Myocyte (in vitro differentiated cells): ENCODE data around the gene TMEM59. TPM values are rescaled to one million over a fixed set of nuclear protein-coding genes. Genes with fewer than 3 reads are reported as not detected.
"Not testable (repeated sequence)": the region's sequence is repeated elsewhere in the genome, so short reads cannot be mapped to it uniquely, and the experiment has no call there.

Experiments used
- DNase-seq: peaks from one replicate; pipeline ENCODE4 v3.0.0-alpha.2; 2012; ENCODE audit warnings: low read depth
- total RNA-seq: library from RNA; depleted of rRNA; stranded (reverse); fragments of >200 nt; gene quantifications from 2 replicates; pipeline ENCODE4 v1.2.3, GENCODE V29; 2014

The TMEM59 gene
- total RNA-seq, 1 donor from 2014 or later = 246 TPM

GRCh38 chr1:54053745-54054437 is 887 bp upstream of the TMEM59 start:
- no peak for DNase-seq

DNA sequence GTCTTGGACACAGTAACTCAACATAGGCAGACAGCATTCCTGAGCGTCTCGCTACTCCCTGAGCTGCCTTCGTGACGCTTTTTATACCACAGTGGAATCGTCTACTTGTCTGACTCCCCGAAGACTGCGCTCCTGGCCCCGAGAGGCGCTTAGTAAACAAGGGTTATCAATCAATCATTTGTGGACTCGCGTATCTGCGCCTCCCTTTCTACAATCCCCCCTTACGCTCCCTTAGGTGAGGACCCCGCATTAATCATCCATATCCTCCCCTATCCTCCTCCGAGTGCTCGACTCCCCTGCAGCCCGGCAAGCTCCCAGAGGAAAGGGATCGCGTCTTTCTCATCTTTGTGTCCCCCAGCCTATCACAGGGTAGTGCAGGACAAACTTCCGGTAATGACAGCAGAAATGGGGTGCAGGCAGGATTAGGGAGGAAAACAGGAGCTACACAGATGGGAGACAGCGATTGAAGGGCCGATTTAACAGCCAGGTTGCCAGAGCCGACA is 522 bp downstream of the TMEM59 start:
- DNase-seq = peak; percentile 48

- no peak for DNase-seq
Observed at GRCh38 chr1:54051933-54052430, 1.0 kb downstream of the TMEM59 start.

DNA sequence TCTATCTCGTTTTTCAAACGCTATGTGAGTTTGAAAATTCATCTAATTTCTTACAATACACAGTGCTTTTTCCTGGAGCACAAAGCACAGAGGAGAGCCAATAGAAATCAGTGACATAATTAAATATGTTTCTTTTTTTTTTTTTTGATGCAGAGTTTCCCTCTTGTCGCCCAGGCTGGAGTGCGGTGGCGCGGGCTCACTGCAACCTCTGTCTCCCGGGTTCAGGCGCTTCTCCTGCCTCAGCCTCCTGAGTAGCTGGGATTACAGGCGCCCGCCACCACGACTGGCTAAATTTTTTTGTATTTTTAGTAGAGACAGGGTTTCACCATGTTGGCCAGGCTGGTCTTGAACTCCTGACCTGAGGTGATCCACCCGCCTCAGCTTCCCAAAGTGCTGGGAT is 2.6 kb downstream of the TMEM59 start:
- not testable (repeated sequence) for DNase-seq

GRCh38 chr1:54047384-54048305 is 5.4 kb downstream of the TMEM59 start:
- no peak for DNase-seq

DNA sequence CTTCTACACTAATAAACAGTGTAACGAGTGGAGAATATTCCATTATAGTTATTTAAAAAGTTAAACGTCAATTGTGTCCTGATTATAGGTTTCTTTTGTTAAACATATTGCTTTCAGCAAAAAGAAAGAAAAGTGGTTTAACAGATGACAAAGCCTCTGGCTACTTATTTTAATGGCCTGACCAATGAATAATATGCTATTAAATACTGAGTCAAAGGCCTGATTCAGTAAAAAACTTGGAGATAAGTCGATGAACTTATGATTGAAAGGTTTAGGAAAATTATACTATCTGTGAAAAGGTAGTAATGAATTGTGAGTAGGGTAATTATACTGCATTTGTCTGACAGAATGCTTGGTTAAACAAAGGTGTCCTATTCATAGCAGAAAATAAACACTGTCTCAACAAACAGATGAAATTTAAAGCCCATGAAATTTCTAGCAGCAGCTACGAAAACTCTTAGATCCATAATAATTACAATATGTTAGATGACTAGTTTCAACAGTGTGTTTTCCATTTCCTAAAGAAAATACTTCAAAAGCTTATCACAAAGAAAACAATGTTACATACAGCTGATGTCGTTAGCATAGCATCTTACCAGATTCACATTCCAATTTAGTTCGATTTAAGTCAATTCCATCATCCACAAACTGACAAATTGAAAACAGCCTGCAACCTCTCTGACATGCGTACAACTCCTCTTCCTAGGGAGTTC is 6.2 kb downstream of the TMEM59 start:
- DNase-seq = no peak

DNA sequence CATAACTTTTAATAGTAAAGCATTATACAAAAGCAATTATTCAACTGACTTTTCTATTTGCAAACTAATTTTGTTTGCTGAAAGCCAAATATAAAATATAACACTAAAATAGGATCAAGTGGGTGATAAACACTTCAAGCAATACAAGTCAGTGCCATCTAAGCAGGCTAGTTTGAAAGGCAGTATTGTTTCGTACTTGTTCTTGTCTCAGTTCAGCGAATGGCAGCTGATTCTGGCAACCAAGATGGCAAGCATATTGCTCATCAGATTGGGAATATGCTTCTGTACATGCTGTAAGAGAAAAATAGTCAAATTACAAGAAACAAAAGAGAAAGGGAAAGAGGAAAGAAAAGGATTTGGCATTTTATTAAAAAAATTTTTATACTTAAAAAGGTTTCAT is 7.5 kb downstream of the TMEM59 start:
- no peak for DNase-seq

GRCh38 chr1:54041806-54042205 is 11.2 kb downstream of the TMEM59 start:
- DNase-seq = no peak

- peak; percentile 5 for DNase-seq
Observed at GRCh38 chr1:54037476-54037875, 15.5 kb downstream of the TMEM59 start.

GRCh38 chr1:54028306-54029251 is 24.4 kb downstream of the TMEM59 start:
- DNase-seq = no peak

- no peak for DNase-seq
Observed at GRCh38 chr1:54027848-54028247, 25.2 kb downstream of the TMEM59 start.

DNA sequence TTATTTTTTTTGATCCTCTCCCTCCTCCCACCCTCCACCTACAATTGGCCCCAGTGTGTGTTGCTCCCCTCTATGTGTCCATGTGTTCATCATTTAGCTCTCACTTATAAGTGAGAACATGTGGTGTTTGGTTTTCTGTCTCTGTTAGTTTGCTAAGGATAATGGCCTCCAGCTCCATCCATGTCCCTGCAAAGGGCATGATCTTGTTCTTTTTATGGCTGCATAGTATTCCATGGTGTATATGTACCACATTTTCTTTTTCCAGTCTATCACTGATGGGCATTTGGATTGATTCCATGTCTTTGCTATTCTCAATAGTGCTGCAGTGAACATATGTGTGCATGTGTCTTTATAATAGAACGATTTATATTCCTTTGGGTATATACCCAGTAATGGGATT is 28.2 kb downstream of the TMEM59 start:
- not testable (repeated sequence) for DNase-seq

DNA sequence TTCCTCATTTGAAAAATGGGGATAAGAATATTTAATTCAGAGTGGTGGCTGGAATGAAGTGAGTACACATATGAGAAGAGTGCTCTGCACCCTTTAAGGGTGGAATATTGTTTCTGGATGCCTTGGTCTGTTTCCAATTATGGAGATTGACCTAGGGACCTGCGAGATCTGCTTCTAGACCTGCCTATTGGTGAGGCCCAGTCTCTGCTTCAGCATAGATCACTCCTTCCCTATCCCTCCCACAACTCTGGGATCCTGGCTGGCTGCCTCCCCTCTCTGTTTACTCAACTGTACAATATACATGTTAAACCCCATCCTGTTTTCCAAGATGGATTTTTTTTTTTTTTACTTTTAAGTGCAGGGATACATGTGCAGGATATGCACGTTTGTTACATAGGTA is 28.6 kb downstream of the TMEM59 start:
- DNase-seq = no peak

- not testable (repeated sequence) for DNase-seq
Observed at GRCh38 chr1:54019562-54020176, 33.3 kb downstream of the TMEM59 start.

- DNase-seq = no peak
Observed at GRCh38 chr1:54018635-54019034, 34.4 kb downstream of the TMEM59 start.

DNA sequence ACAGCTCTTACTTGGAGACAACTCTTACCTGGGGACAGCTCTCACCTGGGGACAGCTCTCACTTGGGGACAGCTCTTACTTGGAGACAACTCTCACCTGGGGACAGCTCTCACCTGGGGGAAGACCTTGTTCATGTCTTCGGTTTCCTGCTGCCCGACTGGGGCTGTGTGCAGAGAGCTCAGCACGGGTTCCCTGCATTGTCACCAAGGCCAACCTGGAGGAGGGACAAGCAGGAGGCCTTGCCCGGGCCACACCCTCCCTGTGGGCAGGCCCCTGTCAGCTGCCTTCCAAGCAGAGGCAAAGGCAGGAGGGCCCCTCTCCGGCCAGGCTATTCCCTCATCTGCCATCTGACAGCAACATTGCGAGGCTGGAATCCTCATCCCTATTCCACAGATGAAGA is 35.0 kb downstream of the TMEM59 start, which contains the start of gene LDLRAD1:
Gene LDLRAD1, minus strand, starts transcription at position 208 of the 400 bp plus-strand sequence. Its CDS starts 74 bp downstream, at position 134.
- peak; percentile 3 for DNase-seq

GRCh38 chr1:54016343-54017282 is 36.4 kb downstream of the TMEM59 start:
- DNase-seq = peak; percentile 26

GRCh38 chr1:54014009-54014629 is 38.9 kb downstream of the TMEM59 start:
- no peak for DNase-seq
